Heart left ventricle (tissue), 13 donors: Measurements from ENCODE around the gene TWF2.

ENCODE experiments used
- POLR2A ChIP-seq, 2 donors: fragments of 450-650 bp; IDR thresholded peaks; one replicate each; pipeline ENCODE4 v1.6.1; 2017; ENCODE audit warnings: antibody characterized with exemption in 2 of 2, mild to moderate bottlenecking in 2 of 2, moderate library complexity in 2 of 2
- TF ChIP-seq, protein P1 (sequence below), 12 donors: fragments of 200-600 bp; sonication (generic) in 4 of 12; IDR thresholded peaks; one replicate each; pipeline versions ENCODE4 v1.5.0 to v1.8.0; 2018 to 2022; ENCODE audit warnings: antibody characterized with exemption in 12 of 12, mild to moderate bottlenecking in 5 of 12
- donor health status: ischemic (EF 13 %, LVEDD 7.1; RV severe dilation, severe dysfunction).
- donor health status: DM: no; HTN: yes; CAD: no.
- donor health status: DM: no; HTN: no; CAD: no.
- donor health status: ischemic (EF 25% LVEDD 6.9; RV normal size, moderate dysfunction).
- donor health status: ischemic (EF 25% LVEDD 5.7; RV mildly dilated, moderate dysfunction).
- donor health status: ischemic (EF 35%, LVEDD 5.7; RV mildly dilated, moderate dysfunction).
- donor health status: nonischemic (EF 11% LVEDD 7.7; RV severe dilation, severe dysfunction).
- donor health status: DM: yes; HTN: yes; CAD: no.
- donor health status: PGD.
- donor health status: ischemic (EF 29% LVEDD 5.4; RV normal size, mild dysfunction).
- donor health status: nonischemic (EF 23%, LVEDD 6.1; RV moderate dilation, normal function).

GRCh38 chr3:52231502-52232278, 7.3 kb downstream of the TWF2 start:
- no peak for TF ChIP-seq POLR2A (IDR thresholded peaks at IDR 0.05)
- TF ChIP-seq, protein P1, sequence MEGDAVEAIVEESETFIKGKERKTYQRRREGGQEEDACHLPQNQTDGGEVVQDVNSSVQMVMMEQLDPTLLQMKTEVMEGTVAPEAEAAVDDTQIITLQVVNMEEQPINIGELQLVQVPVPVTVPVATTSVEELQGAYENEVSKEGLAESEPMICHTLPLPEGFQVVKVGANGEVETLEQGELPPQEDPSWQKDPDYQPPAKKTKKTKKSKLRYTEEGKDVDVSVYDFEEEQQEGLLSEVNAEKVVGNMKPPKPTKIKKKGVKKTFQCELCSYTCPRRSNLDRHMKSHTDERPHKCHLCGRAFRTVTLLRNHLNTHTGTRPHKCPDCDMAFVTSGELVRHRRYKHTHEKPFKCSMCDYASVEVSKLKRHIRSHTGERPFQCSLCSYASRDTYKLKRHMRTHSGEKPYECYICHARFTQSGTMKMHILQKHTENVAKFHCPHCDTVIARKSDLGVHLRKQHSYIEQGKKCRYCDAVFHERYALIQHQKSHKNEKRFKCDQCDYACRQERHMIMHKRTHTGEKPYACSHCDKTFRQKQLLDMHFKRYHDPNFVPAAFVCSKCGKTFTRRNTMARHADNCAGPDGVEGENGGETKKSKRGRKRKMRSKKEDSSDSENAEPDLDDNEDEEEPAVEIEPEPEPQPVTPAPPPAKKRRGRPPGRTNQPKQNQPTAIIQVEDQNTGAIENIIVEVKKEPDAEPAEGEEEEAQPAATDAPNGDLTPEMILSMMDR (IDR thresholded peaks at IDR 0.05) = peak; percentile 80 to 92 (median 83)
